ENCODE results near the gene ZYG11A.

DNA sequence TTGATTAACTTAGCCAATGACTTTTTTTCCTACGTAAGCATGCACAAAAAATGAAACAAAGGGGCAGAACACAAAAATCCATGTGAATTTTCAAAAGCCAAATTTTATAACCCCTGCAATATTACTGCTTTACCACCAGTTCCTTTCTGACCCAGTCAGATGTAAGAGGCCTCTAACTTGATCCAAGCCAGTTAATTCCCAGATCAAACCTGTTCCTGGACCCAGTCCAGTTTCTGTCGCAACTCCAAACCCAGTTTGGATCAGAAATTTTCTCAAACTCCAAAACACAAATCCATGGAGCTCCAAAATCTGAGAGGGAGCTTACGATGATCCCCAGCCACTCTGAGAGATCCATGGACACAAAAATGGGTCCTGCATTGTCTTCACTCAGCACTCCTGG lies 7.8 kb upstream of the ZYG11A start:
- TF ChIP-seq CTCF (IDR thresholded peaks at IDR 0.05) = no peak
- no peak for TF ChIP-seq POLR2A (IDR thresholded peaks at IDR 0.05)
